NCI-H1436 (cell line): Measurements from ENCODE around the gene ACVR1B.

Experiments used
- DNase-seq: peaks from one replicate; lab custom pipeline; 2025; lab: John Stamatoyannopoulos, UW

ACVR1B gene

DNA sequence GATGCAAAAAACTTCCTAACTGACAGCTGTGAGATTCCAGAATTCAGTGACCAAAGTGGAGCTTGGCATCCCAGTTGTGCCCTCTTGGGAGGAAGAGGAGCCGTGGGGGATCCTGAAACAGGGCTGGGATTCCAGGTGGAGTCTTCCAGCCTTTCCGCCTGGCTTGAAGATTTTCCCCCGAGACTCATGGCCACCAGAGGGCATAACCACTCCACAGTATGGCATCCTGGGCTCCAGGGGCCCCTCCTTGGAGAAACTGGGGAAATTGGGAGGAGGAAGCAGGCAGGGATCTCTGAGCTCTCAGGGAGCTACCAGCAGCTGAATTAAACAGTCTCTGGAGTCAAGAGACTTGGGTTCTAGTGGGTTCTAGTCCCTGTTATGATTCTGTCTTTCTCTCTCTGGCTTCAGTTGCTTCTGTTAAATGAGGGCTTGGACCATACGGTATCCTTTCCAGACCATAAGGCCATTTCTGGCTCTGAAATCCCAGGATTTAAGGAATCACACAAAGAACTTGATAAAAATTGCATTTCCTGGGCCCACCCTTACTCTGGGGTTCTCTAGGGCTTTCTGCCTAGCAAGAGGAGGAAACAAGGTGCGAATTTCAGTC lies 52.6 kb downstream of the ACVR1B start:
- peak; percentile 48 for DNase-seq

DNA sequence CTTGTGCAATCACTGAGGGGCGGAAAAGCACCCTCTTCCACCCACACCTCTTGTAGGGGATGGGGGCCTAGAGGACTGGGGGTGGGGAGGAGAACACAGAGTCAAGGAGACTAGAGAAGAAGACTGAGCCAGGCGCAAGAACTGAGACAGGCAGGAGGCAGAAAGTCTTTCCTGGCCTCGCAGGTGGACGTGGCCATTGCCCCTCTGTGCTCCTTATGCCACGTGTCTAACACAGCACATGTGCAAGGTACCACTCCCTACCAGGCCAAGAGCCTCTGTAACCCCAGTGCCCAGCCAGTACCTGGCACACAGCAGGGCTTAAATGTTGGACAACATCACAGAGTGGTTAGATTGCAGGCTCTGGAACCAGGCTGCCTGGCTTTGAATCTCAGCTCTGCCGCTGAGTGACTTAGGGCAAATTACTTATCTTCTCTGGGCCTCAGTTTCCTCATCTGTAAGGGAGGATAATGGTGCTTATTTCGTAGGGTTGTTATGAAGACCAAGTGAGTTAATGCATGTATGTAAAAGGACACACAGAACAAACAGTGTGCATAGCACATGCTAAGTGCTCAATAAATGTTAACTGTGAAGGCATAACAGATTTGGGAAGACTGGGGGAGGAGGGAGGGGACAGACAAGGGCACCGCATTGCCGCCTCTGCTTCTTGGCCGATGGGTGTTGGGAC lies 53.9 kb downstream of the ACVR1B start:
- DNase-seq, result no peak

DNA sequence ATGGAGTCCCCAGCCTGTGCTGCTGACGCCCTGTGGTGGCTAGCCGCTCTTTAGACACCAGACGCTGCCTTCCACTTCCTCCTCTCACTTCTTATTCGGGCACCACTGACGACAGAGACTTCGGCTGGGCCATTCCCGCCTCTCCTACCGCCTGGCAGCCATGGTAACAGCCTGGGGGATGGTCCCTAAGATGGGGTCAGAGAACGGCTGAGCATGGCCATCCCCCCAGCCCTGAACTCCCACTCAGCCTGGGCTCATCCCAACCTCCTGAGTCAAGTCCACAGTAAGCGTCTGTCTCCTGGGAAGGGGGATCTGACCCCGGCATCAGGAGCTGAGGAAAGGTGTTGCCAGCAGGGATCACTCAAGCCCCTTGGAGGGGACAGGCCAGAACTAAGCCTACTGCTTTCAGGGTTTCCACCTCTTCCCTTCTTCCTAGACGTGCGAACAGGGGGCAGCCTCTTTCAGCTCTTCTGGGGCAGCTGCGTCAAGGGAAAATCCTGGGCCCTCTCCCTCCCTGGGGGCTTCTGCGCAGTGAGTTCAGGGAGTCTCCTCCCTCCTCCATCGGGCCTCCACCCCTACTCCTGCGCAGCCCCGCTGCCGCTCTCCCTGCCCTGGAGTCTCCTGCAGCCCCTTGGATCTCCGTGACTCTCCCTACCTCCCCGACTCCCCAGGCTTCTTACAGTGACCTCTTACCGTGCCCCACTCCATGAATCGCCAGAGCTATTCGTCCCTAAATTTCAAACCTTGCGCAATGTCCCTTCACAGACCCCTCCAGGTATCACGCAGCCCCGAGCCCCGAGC lies 54.6 kb downstream of the ACVR1B start:
- no peak for DNase-seq

DNA sequence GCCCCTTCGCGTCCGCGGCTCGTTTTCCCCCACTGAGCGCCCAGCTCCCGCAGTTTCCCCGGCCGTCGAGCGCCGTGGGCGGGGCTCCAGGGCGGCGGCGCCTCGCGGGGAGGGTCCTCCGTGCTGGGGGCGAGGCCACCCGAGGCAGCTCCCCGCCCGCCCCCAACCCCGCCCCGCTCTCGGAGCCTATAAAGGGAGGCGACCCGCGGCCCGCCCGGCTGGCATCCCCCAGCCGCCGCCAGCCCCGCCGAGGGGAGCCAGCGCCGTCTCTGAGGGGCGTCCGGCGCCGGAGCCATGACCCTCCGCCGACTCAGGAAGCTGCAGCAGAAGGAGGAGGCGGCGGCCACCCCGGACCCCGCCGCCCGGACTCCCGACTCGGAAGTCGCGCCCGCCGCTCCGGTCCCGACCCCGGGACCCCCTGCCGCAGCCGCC lies 55.2 kb downstream of the ACVR1B start, which contains the start of gene TAMALIN:
TAMALIN (plus strand) TSS at position 221 of the 432 bp plus-strand sequence; CDS start at position 295, 74 bp downstream.
- peak; percentile 78 for DNase-seq

DNA sequence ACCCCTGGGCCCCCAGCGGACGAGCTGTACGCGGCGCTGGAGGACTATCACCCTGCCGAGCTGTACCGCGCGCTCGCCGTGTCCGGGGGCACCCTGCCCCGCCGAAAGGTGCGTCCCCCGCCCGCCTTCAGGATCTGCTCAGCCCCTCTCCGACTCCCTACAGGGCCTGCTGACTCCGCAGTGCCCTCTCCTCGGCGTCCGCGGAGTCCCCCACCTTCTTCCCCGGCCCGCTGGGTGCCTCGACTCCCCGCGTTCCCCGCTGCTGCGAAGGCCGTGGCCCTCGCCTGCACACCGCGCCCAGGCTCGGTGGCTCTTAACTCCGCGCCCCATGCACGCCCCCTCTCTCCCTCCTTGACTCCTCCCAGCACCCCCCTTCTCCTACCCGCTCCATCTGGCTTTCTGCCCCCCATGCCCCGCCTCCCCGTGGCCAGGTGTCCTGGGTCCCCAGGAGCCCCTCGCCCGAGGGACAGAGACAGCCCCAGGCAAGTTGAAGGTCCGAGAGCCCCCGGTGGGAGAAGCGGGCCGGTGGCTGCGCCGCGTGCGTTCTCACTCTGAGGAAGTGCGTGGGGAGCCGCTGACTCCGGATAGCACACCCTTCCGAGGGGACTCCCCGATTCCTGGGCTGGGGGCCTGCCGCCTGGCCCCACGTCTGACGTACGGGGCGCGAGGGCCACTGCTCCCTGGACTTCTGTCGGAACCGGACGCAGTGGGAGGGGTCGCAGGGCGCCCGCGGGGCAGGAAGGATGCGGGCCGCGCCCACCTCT lies 55.8 kb downstream of the ACVR1B start:
- no peak for DNase-seq

DNA sequence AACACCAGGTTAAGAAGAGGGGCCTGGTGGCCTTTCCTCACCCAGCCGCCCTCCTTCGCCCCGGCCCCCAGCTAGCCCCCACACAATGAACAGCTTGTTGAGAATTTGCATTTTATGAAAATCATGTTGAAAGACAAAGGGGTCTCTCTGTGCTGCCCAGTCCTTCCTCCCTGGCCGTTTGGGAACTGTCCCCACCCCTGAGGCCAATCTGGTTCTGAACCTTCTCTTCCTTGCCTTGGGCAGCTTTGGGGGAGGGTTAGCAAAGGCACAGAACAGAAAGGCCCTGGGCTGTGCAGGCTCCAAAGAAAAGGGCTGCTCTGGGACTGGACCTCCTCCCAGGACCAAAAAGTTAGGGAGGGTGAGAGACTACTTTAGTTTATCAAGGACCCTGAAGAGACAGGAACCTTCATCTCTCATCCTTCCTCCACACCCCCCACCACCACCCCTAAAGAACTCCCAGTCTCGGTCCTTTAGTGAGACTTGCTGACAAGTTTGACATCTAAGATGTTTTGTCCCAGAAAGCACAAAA lies 56.5 kb downstream of the ACVR1B start:
- no peak for DNase-seq

DNA sequence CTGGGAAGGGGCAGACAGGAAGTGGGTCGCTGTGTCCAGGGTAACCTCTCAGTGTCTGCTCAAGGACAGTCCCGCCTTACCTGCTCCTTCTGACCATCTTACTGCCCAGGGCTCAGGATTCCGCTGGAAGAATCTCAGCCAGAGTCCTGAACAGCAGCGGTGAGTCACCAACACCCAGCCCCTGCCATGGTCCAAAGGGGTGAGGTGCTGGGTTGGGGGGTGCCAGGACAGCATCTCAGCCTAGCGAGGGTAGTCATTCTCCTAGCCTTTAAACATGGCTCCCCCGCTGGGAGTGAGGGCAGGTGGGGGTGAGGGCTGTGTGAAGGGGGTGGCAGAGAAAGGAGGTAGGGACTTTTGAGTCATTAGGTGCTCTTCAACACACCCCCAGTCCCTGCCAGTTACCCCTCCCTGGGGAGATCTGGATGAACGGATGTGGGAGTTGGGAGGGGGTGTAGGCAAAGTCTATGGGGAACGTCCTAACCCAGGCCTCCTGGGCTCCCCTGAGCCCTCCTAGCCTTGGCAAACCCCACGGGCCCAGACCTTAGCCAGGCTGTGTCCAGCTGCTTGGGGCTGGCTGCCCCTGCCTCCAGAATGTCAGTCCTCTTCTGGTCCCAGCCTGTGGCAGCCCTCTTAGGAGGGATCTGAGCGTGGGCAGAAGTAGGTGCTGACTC lies 57.7 kb downstream of the ACVR1B start:
- DNase-seq, result no peak

DNA sequence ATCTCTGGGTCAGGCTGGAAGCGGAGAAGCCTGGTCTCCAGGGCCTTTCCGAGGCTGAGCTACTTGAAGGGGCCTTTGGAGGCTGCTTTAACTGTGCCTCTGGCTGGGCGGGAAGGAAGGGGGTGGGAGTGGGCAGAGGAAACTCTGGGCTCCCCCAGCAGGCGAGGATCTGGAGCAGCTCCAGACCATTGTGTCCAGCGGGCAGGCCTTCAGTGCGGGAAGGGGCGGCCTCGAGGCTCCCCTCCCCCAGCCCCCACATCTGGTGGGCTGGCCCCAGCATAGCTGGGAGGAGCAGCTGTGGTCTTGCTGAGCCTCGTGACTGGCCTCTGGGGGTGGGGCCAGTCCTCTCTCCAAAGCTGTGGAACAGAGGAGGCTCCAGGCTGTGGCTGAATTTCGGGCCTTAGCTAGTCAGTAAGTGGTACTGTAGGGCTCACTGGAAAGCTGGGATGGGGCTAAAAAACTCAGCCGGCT lies 58.7 kb downstream of the ACVR1B start:
- DNase-seq, result no peak

DNA sequence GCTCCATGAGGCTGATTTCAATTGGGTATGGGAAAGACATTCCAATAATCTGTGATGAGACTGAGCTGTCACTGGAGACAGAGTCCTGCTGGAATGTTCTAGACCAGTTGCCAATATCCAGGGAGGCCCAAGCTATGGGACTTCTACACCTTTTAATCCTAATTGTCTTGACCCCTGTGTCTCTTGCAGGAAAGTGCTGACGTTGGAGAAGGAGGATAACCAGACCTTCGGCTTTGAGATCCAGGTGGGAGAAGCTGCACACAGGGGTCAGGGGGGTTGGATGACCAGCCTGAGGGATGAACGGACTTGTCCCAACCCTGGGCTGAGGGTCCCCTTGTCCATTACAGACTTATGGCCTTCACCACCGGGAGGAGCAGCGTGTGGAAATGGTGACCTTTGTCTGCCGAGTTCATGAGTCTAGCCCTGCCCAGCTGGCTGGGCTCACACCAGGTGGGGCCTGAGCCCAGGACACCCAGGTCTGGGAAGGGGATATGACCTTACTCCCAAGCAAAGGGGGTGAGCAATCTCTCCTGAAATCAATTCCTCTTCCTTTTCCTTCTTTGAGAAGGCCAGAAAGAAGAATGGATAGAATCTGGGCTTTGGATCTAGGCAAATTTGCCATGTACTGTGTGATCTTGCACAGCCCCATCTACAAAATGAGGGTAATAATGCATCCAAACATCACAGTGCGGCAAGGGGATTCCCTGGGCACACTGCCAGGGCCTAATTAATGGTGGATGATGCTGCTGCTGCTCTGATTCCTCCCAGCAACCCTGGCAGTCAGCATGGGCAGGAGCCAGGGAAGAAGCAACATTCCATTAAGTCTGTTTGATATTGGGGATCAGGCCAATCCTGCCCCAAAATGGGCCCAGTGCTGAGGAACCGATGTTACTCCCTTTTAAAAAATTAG lies 59.4 kb downstream of the ACVR1B start:
- DNase-seq, result peak; percentile 70

DNA sequence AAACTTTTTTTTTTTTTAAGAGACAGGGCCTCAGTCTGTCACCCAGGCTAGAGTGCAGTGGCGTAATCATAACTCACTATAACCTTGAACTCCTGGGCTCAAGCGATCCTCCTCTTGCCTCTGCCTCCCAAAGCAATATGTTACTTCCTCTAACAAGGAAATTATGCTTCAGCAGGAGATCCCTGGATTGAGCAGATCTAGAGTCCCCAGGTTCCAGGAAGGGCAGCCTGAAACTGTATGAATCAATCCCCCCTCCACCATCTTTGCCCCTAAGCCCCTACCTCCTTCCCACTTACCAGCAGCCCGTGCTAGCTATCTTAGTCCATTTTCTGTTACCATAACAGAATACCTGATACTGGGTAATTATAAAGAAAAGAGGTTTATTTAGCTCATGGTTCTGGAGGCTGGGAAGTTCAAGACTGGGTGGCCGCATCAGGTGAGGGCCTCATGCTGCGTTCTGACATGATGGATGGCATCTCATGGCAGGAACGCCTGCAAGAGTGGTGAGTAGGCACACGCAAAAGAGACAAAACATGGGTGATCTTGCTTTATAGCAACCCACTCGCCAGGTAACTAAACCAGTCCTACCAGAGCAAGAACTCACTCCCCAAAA lies 60.2 kb downstream of the ACVR1B start:
- no peak for DNase-seq

DNA sequence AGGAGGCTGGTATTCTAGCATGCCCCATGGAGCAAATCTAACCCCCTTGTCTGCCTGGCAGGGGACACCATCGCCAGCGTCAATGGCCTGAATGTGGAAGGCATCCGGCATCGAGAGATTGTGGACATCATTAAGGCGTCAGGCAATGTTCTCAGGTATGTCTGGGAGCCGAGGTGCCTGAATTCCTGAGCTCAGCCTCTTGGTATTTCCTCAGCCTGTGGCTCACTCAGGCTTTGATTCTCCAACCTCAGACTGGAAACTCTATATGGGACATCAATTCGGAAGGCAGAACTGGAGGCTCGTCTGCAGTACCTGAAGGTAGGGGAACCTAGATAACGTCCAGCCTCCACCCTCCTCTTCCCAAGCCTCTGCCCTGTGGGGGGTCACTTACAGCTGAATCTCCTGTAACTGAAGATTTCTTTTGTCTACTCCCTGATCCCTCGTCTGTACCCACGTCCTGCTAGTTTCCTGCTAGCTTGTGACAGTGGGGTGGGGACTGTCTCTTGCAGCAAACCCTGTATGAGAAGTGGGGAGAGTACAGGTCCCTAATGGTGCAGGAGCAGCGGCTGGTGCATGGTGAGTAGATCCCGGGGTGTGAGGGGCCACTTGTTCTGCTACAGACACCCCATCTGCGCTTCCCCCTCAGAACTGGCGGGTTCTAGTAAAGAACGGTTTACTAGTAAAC lies 62.3 kb downstream of the ACVR1B start:
- no peak for DNase-seq

DNA sequence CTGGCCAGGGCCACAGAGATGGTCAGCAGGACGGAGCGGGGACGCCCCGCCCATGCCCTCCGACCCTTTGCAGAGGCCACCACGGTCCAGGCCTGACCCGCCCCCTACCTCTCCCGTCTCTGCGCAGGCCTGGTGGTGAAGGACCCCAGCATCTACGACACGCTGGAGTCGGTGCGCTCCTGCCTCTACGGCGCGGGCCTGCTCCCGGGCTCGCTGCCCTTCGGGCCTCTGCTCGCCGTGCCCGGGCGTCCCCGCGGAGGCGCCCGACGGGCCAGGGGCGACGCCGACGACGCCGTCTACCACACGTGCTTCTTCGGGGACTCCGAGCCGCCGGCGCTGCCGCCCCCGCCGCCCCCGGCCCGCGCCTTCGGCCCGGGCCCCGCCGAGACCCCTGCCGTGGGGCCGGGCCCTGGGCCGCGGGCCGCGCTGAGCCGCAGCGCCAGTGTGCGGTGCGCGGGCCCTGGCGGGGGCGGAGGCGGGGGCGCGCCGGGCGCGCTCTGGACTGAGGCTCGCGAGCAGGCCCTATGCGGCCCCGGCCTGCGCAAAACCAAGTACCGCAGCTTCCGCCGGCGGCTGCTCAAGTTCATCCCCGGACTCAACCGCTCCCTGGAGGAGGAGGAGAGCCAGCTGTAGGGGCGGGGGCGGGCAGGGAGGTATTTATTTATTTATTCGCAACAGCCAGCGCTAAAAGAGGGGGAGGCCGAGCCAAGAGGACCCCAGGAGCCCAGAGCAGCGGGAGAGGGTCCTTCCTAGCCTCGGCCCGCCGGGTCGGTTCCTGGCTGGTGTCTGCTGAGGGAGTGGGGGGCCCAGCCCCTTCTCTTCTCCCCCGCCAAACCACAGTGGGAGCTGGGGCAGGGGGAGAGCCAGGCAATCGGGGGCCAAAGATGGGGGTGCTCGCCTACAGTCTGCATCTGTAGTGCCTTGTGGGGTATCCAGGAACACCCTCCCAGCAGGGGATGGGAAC lies 63.4 kb downstream of the ACVR1B start:
- no peak for DNase-seq

DNA sequence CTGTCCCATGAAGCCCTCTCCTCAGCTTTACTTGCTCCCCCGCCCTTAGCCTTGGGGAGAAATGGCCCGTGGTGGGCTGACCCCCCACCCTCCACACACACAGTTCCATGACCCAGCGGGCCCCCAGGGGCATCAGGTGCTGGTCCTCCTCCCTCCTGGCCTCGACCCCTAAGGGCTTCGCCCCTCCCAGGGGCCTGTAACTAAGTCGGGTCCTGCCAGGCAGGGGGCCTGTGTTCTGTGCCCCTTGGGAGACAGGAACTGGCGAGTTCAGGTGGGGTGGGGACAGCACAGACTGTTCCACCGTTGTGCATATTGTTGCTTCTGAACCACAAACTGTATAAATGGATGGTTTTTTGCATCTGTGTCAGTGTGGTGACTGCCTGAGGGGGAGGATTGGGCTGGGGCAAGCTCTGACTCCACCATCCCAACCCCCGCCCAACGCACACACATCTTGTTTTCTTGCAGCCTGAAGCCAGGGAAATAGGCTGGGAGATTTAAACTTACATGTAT lies 64.1 kb downstream of the ACVR1B start:
- no peak for DNase-seq

DNA sequence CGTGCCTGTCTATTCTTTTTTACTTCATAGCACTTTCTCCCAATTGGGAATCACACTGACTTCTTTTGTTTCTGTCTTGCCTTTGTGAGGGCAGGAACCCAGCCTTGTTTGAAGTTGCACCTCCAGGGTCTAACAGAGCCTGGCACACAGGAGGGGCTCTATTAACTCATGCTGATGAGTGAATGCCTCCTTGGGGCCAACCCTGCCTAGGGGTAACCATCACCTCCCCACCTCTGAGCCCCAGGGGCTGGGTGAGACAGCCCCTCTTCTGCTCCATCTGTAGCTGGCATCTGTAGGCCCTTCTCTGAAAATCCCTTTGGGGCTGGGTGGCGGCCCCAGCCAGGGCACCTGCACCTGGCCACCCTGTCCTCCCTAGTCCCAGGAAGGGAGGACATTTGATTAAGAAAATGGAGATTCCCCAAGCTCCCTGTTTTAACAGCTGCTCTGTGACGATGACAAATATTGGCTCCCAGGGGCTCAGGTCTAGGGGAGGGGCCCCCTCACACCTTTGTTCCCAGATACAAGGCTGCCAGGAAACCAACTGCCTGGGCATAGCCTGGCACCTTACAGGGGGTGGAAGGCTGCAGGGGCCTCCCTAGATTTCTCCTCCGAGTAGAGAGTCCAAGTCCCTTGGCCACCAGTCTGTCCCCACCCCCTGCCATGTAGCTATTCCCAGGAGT lies 67.1 kb downstream of the ACVR1B start:
- DNase-seq, result peak; percentile 65

DNA sequence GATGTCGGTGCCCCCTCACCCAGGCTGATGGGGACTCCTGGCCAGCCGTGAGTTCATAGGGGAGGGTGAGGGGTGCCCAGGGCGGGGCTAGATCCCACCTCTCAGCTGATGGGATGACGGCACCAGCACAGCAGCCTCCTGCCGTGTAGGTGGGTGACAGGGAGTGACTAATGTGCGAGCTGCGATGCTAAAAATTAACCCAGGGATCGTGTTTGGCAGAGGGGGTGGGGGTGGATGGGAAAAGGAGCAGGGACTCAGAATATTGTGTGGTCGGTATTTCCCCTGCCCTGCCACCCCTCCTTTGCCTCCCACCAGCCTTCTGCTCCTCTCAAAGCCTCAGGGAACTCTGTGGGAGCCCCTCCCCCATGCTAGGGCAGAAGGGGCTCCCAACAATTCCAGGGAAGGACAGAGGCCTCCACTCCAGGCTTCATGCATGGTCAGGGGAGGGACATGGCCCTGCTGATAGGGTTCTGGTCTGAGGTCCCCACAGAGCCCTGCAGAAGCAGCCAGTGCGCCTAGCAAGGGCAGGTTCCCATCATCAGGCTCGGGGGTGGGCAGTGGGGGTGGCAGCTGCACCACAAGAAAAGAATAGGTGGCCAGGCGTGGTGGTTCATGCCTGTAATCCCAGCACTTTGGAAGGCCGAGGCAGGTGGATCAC lies 67.7 kb downstream of the ACVR1B start:
- peak; percentile 65 for DNase-seq

DNA sequence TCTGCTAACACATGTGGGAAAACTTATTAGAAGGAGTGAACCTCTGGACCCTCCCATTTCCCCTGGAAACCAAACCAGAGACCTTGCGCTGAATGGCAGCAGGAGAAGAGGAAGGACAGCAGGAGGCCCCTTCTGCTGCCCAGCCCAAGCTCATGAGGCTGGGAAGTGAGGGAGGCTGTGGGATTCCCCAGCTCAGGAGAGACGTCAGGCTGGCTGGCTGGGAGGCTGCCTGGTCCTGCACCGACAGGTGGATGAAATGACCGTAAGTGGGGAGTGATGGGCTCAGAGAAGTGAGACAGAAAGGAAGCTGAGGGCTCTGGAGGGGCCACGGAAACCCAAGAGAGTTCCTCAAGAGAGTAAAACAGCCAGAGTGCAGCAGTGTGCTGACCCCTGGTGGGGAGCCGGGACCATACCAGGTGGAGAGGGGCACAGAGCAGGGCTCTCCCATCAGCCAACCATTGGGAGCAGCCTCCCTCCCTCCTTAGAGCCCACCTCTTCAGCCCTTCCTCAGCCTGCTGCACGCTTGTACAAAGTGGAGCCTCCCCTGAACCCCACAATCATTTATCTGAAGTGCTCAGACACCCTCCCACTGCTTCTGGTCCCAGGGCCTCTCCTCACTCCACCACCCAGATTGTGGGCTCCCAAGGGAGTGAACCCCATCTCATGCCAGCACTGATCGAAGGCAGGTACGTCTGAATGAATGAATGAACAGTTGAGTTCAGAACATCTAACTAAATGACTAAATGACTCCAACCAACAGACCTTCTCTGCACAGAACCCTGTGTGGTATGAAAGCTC lies 69.2 kb downstream of the ACVR1B start:
- peak; percentile 74 for DNase-seq
